Effector CD4-positive, alpha-beta T cell (primary cell): ENCODE data around the gene NUF2.
"Not testable (repeated sequence)": the region's sequence is repeated elsewhere in the genome, so short reads cannot be mapped to it uniquely, and the experiment has no call there.

Experiments
- DNase-seq: peaks from one replicate; pipeline ENCODE4 v3.0.0-alpha.2; 2020

Gene NUF2

GRCh38 chr1:163335216-163335615, 13.5 kb downstream of the NUF2 start:
- no peak for DNase-seq

DNA sequence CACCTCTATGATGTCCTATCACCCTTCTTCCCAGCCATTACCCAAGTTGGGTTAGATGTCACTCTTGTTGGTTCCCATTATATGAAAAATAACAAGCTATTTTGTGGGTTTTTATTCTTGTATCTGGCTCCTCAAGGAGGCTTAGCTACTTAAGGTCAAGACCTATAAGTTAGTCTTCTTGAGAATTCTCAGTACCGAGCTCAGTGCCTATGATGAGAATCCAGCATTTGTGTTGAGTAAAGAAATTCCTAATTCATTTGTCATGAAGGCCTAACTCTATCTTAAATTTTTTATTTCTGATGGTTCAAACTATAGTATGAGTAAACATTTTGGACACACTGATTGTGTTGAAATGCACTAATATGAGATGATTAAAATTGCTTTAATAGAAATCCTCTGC, 15.9 kb downstream of the NUF2 start:
- no peak for DNase-seq

GRCh38 chr1:163346326-163346870, 24.6 kb downstream of the NUF2 start:
- no peak for DNase-seq

- no peak for DNase-seq
Observed at GRCh38 chr1:163347106-163347505, 25.4 kb downstream of the NUF2 start.

DNA sequence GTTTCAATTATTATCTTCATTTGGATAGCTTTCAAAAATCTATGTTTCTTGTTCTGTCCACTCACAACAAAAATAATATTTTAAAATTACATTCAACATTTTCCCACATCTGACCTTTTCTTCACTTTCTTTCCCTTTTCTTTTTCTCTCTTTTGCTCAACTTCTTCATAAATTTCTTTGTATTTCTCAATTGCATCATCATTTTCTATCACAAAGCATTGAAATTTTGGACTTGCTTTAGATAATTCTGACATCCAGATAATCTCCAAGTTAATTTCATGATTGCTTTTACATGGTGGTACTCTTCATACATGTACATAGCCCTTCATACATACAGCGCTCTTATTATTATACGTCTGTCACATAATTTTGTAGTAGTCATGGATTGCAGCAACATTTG, 30.2 kb downstream of the NUF2 start:
- DNase-seq, result no peak

DNA sequence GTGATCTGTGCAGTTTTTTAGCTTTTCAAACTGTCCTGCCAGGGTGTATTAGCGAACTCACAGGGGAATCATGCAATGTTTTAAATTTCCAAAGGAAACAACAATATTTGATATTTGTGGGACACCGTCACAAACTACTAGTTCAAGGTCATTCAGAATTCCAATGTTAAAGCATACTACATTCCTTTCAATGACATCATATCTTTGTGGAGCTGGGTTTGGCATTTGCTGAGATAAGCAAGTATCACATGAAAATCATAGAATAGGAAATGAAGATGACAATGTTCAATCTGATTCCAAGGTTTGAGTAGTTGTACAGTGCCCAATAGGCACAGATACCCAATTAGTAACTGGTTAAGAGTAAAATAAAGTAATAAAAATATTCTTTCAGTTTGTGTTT, 35.6 kb downstream of the NUF2 start:
- no peak for DNase-seq

- not testable (repeated sequence) for DNase-seq
Observed at GRCh38 chr1:163358172-163358571, 36.4 kb downstream of the NUF2 start.

DNA sequence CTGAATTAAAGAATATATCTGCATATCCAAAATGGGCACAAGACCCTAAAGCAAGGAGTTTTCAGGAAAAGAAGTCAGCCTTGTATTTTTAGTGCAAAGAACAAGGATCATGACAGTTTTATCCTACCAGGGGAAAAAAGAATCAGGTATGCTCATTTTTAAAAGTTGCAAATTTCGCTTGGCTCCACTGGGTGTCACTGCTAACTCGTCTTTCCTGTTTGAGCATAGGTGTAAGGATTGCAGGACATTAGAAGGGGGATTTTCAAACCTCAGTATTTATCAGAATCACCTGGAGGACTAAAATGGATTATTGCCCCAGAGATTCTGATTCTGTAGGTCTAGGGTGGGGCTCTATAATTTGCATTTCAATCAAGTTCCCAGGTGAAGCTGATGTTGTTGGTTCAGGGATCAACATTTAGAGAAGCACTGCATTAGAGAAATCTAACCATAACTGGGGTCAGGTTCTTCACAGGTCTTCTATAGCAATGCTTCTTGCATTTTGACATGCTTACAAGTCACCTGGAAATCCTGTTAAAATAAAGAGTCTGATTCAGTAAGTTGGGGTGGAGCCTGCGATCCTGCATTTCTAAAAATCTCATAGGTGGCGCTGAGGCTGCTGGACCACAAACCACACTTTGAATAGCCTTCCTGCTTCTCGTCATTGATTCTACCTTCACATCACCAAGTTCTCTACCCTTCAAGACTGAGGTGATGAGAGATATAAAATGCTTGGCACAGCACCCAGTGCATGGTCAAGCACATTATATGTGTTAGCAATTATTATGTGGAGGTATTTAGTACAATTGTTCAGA, 39.6 kb downstream of the NUF2 start:
- no peak for DNase-seq

- DNase-seq, result no peak
Observed at GRCh38 chr1:163365186-163365585, 43.4 kb downstream of the NUF2 start.

DNA sequence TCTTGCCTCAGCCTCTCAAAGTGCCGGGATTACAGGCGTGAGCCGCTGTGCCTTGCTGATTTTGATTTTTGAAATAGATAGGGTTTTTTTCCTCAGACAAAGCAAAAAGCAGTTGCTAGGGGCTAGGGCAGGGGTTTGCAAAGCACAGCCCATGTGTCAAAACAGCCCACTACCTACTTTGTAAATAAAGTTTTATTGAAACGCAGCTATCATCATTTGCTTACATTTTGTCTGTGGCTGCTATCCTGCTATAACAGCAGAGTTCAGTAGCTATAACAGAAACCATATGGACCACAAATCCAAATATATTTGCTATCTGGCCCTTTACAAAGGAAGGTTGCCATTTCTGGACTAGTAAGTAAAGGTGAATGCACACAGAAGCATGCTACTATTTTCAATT, 44.8 kb downstream of the NUF2 start:
- no peak for DNase-seq

GRCh38 chr1:163367721-163368120, 46.0 kb downstream of the NUF2 start:
- DNase-seq, result no peak

GRCh38 chr1:163372576-163372975, 50.8 kb downstream of the NUF2 start:
- DNase-seq, result no peak

- no peak for DNase-seq
Observed at GRCh38 chr1:163378554-163378953, 56.8 kb downstream of the NUF2 start.

- DNase-seq, result no peak
Observed at GRCh38 chr1:163379801-163380200, 58.0 kb downstream of the NUF2 start.

- no peak for DNase-seq
Observed at GRCh38 chr1:163381487-163382184, 59.9 kb downstream of the NUF2 start.

GRCh38 chr1:163382395-163382794, 60.6 kb downstream of the NUF2 start:
- no peak for DNase-seq

- DNase-seq, result no peak
Observed at GRCh38 chr1:163387146-163387545, 65.4 kb downstream of the NUF2 start.

- no peak for DNase-seq
Observed at GRCh38 chr1:163388970-163389369, 67.2 kb downstream of the NUF2 start.

DNA sequence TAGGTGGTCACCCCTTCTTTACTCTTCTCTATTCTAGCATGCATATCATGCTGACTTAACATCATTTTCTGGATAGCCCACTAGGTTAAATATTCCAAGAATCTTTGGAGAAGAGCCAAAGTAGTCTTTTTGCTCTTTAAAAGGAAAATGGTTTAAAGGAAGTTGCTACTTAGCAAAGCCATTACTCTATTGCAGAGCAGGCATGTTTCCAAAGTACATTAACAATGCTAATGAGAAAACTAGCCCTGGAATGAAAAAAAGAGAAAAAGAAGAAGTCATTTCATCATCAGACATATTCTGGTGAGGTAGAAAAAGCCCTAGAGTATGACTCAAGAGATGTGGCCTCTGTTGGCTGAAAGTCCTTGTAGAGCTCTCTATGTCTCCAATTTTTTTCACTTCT, 74.0 kb downstream of the NUF2 start:
- no peak for DNase-seq

GRCh38 chr1:163397451-163398200, 75.9 kb downstream of the NUF2 start:
- DNase-seq, result no peak

GRCh38 chr1:163399001-163399400, 77.2 kb downstream of the NUF2 start:
- no peak for DNase-seq

- DNase-seq, result no peak
Observed at GRCh38 chr1:163399976-163400601, 78.3 kb downstream of the NUF2 start.

- no peak for DNase-seq
Observed at GRCh38 chr1:163401211-163401610, 79.5 kb downstream of the NUF2 start.
